CD4-positive, alpha-beta memory T cell (primary cell): Measurements from ENCODE around the gene NPC2. TPM values are rescaled to one million over a fixed set of nuclear protein-coding genes. Genes with fewer than 3 reads are reported as not detected.

Source experiments
- CTCF ChIA-PET: fragments of 350-600 bp; sonication (Branson Sonifier 250); formaldehyde crosslinking; loops from one replicate; lab custom pipeline; 2021; ENCODE audit warnings: inconsistent platforms; ENCODE audit not compliant: partially characterized antibody; lab: Charles Lee
- POLR2A ChIA-PET: fragments of 350-600 bp; sonication (Branson Sonifier 250); formaldehyde crosslinking; loops from one replicate; lab custom pipeline; 2021; ENCODE audit not compliant: partially characterized antibody; lab: Charles Lee
- DNase-seq, 5 donors: peaks; one replicate each; pipeline versions ENCODE4 v3.0.0 to v3.0.0-alpha.2; 2020 to 2022; ENCODE audit warnings: mixed read lengths in 1 of 5
- H3K27ac ChIP-seq: one replicate; pipeline ENCODE4 v1.7.0; 2013; ENCODE audit warnings: low read depth, low read length
- H3K27me3 ChIP-seq: 2 replicates; pipeline ENCODE4 v1.7.0; 2013; ENCODE audit warnings: mild to moderate bottlenecking, low read length, moderate library complexity; ENCODE audit not compliant: insufficient read depth
- H3K36me3 ChIP-seq: 2 replicates; pipeline ENCODE4 v1.7.0; 2013; ENCODE audit warnings: mild to moderate bottlenecking, low read length, moderate library complexity; ENCODE audit not compliant: insufficient read depth
- H3K4me1 ChIP-seq: 2 replicates; pipeline ENCODE4 v1.7.0; 2013; ENCODE audit warnings: mild to moderate bottlenecking, low read length, moderate library complexity; ENCODE audit not compliant: insufficient read depth
- H3K4me3 ChIP-seq, 2 donors: one replicate each; pipeline ENCODE4 v1.7.0; 2013; ENCODE audit warnings: low read length in 2 of 2, mild to moderate bottlenecking in 1 of 2
- H3K9me3 ChIP-seq, 2 donors: one replicate each; pipeline ENCODE4 v1.7.0; 2013; ENCODE audit warnings: low read length in 2 of 2, control low read depth in 1 of 2; ENCODE audit not compliant: control insufficient read depth in 1 of 2
- H3K27ac Mint-ChIP-seq, 7 donors: one replicate each; pipeline ENCODE4 v1.8.0; 2020 to 2021; ENCODE audit warnings: mixed read lengths in 7 of 7, mild to moderate bottlenecking in 6 of 7, inconsistent platforms in 3 of 7, moderate library complexity in 3 of 7
- H3K27me3 Mint-ChIP-seq, 2 donors: one replicate each; pipeline ENCODE4 v1.8.0; 2020 to 2021; ENCODE audit warnings: mixed read lengths in 2 of 2
- H3K36me3 Mint-ChIP-seq, 2 donors: one replicate each; pipeline ENCODE4 v1.8.0; 2020 to 2021; ENCODE audit warnings: mixed read lengths in 2 of 2, inconsistent platforms in 1 of 2, mild to moderate bottlenecking in 1 of 2
- H3K4me1 Mint-ChIP-seq, 4 donors: one replicate each; pipeline ENCODE4 v1.8.0; 2020 to 2021; ENCODE audit warnings: mixed read lengths in 4 of 4, mild to moderate bottlenecking in 1 of 4
- H3K4me3 Mint-ChIP-seq, 8 donors: one replicate each; pipeline ENCODE4 v1.8.0; 2020 to 2021; ENCODE audit warnings: mixed read lengths in 8 of 8, mild to moderate bottlenecking in 7 of 8, moderate library complexity in 6 of 8, inconsistent platforms in 3 of 8
- H3K9me3 Mint-ChIP-seq, 8 donors: one replicate each; pipeline ENCODE4 v1.8.0; 2020 to 2021; ENCODE audit warnings: mixed read lengths in 8 of 8, mild to moderate bottlenecking in 5 of 8, inconsistent platforms in 3 of 8, moderate library complexity in 1 of 8
- intact Hi-C: fragments of 100-400 bp; cut with micrococcal nuclease; formaldehyde crosslinking; loops from one replicate; pipeline ENCODE4 v1.15.1; 2023
- polyA plus RNA-seq, 2 donors: library from polyadenylated mRNA; unstranded; fragments of 300-500 nt; fragmentation: Illumina TruSeq; gene quantifications; one replicate each; pipeline ENCODE4 v1.2.3, GENCODE V29; 2021
- total RNA-seq, 2 experiments: library from RNA; stranded (reverse); gene quantifications; one replicate each; pipeline ENCODE4 v1.2.3, GENCODE V29; 2021

NPC2 gene
- total and polyA plus RNA-seq, 4 experiments from 2014 or later: 50.9 to 89.9 (median 68.8) TPM

- no peaks in the 10 kb centered on the region for H3K9me3 Mint-ChIP-seq
Measured at GRCh38 chr14:74482571-74482970, 10.5 kb downstream of the NPC2 start.

GRCh38 chr14:74480046-74480445, 13.1 kb downstream of the NPC2 start:
- Mint-ChIP-seq H3K27ac (no peak overlapping the region), H3K36me3 (peaks cover 43 to 57% of the 10 kb centered on the region in 2 donors), H3K9me3 (no peaks in the 10 kb centered on the region), H3K4me1 (no peaks in the 10 kb centered on the region), H3K4me3 (peak overlapping the region in 1 of 8 donors; percentile 54), H3K27me3 (no peaks in the 10 kb centered on the region)
- Histone ChIP-seq H3K4me3 (no peak overlapping the region), H3K27ac (no peak overlapping the region), H3K4me1 (no peaks in the 10 kb centered on the region), H3K9me3 (no peaks in the 10 kb centered on the region), H3K36me3 (peaks cover 17% of the 10 kb centered on the region), H3K27me3 (no peaks in the 10 kb centered on the region)
- intact Hi-C loops: no loop called here
- POLR2A ChIA-PET: no interaction called here
- CTCF ChIA-PET: interaction anchor here (0.6 to 2.1 kb wide), 3 partner anchors 10 to 160 kb away, joined by 3 to 9 read pairs (median 3); no protein-coding TSS in a partner anchor
- DNase-seq: no peak

More at GRCh38 chr14:74482571-74482970, 10.5 kb downstream of the NPC2 start:
- H3K36me3 ChIP-seq: peaks cover 17% of the 10 kb centered on the region
- peaks cover 45 to 46% of the 10 kb centered on the region in 2 donors for H3K36me3 Mint-ChIP-seq
- ChIA-PET CTCF (interaction anchor here (1.2 kb wide), 1 partner anchor 10 kb away, joined by 5 read pairs; the partner anchor contains the start of genes ISCA2 and NPC2), POLR2A (no interaction called here)
- no peak for DNase-seq
- no peak overlapping the region for H3K27ac Mint-ChIP-seq
- H3K27ac ChIP-seq: no peak overlapping the region
- intact Hi-C loops: no loop called here
- H3K4me3 Mint-ChIP-seq: no peak overlapping the region
- no peaks in the 10 kb centered on the region for H3K4me1 Mint-ChIP-seq
- no peaks in the 10 kb centered on the region for H3K9me3 ChIP-seq
- H3K4me3 ChIP-seq: no peak overlapping the region
- H3K27me3 Mint-ChIP-seq: no peaks in the 10 kb centered on the region
- H3K4me1 ChIP-seq: no peaks in the 10 kb centered on the region
- no peaks in the 10 kb centered on the region for H3K27me3 ChIP-seq

GRCh38 chr14:74478996-74479635, 14.0 kb downstream of the NPC2 start:
- Mint-ChIP-seq H3K36me3 (peaks cover 37 to 58% of the 10 kb centered on the region in 2 donors), H3K4me1 (no peaks in the 10 kb centered on the region), H3K27me3 (no peaks in the 10 kb centered on the region), H3K27ac (no peak overlapping the region), H3K9me3 (no peaks in the 10 kb centered on the region), H3K4me3 (no peak overlapping the region)
- Histone ChIP-seq H3K27me3 (no peaks in the 10 kb centered on the region), H3K27ac (no peak overlapping the region), H3K4me1 (no peaks in the 10 kb centered on the region), H3K9me3 (no peaks in the 10 kb centered on the region), H3K36me3 (peaks cover 14% of the 10 kb centered on the region), H3K4me3 (no peak overlapping the region)
- no peak for DNase-seq
- ChIA-PET POLR2A (no interaction called here), CTCF (interaction anchor here (0.6 to 2.1 kb wide), 3 partner anchors 15 to 159 kb away, joined by 3 to 9 read pairs (median 3); no protein-coding TSS in a partner anchor)
- intact Hi-C loops: loop anchor here (1.0 kb wide), 1 partner anchor 117 kb away; no protein-coding TSS in a partner anchor

- H3K4me3 ChIP-seq: no peak overlapping the region
- H3K27me3 Mint-ChIP-seq: no peaks in the 10 kb centered on the region
- no peak overlapping the region for H3K27ac Mint-ChIP-seq
- no peak overlapping the region for H3K27ac ChIP-seq
- ChIA-PET POLR2A (no interaction called here), CTCF (no interaction called here)
- H3K36me3 ChIP-seq: peaks cover 6% of the 10 kb centered on the region
- no peaks in the 10 kb centered on the region for H3K27me3 ChIP-seq
- peaks cover 0 to 2% (median 0%) of the 10 kb centered on the region in 8 donors for H3K9me3 Mint-ChIP-seq
- DNase-seq: no peak
- intact Hi-C loops: no loop called here
- H3K4me3 Mint-ChIP-seq: no peak overlapping the region
- no peaks in the 10 kb centered on the region for H3K4me1 Mint-ChIP-seq
- H3K36me3 Mint-ChIP-seq: peaks cover 25 to 70% of the 10 kb centered on the region in 2 donors
- no peaks in the 10 kb centered on the region for H3K4me1 ChIP-seq
- H3K9me3 ChIP-seq: no peaks in the 10 kb centered on the region
Measured at GRCh38 chr14:74476607-74477006, 16.5 kb downstream of the NPC2 start.

GRCh38 chr14:74476107-74476506, 17.0 kb downstream of the NPC2 start:
- DNase-seq: no peak
- peaks cover 24 to 66% of the 10 kb centered on the region in 2 donors for H3K36me3 Mint-ChIP-seq
- Histone ChIP-seq H3K4me3 (no peak overlapping the region), H3K36me3 (peaks cover 6% of the 10 kb centered on the region), H3K4me1 (no peaks in the 10 kb centered on the region), H3K27me3 (no peaks in the 10 kb centered on the region), H3K27ac (no peak overlapping the region), H3K9me3 (no peaks in the 10 kb centered on the region)
- ChIA-PET POLR2A (no interaction called here), CTCF (no interaction called here)
- intact Hi-C loops: no loop called here
- no peak overlapping the region for H3K4me3 Mint-ChIP-seq
- no peaks in the 10 kb centered on the region for H3K4me1 Mint-ChIP-seq
- H3K27me3 Mint-ChIP-seq: no peaks in the 10 kb centered on the region
- H3K27ac Mint-ChIP-seq: no peak overlapping the region
- peaks cover 0 to 2% (median 0%) of the 10 kb centered on the region in 8 donors for H3K9me3 Mint-ChIP-seq

GRCh38 chr14:74475678-74476077, 17.4 kb downstream of the NPC2 start:
- H3K36me3 ChIP-seq: peaks cover 4% of the 10 kb centered on the region
- no peak overlapping the region for H3K4me3 Mint-ChIP-seq
- ChIA-PET POLR2A (no interaction called here), CTCF (no interaction called here)
- peak overlapping the region in 1 of 7 donors; percentile 16 for H3K27ac Mint-ChIP-seq
- no peaks in the 10 kb centered on the region for H3K4me1 Mint-ChIP-seq
- no peaks in the 10 kb centered on the region for H3K27me3 ChIP-seq
- DNase-seq: no peak
- H3K9me3 ChIP-seq: no peaks in the 10 kb centered on the region
- intact Hi-C loops: no loop called here
- peaks cover 0 to 2% (median 0%) of the 10 kb centered on the region in 8 donors for H3K9me3 Mint-ChIP-seq
- H3K4me3 ChIP-seq: no peak overlapping the region
- no peaks in the 10 kb centered on the region for H3K4me1 ChIP-seq
- no peak overlapping the region for H3K27ac ChIP-seq
- peaks cover 21 to 62% of the 10 kb centered on the region in 2 donors for H3K36me3 Mint-ChIP-seq
- no peaks in the 10 kb centered on the region for H3K27me3 Mint-ChIP-seq

- H3K4me1 Mint-ChIP-seq: no peaks in the 10 kb centered on the region
- H3K27ac Mint-ChIP-seq: no peak overlapping the region
- peaks cover 8 to 51% of the 10 kb centered on the region in 2 donors for H3K36me3 Mint-ChIP-seq
- Histone ChIP-seq H3K9me3 (no peaks in the 10 kb centered on the region), H3K27ac (no peak overlapping the region), H3K4me1 (no peaks in the 10 kb centered on the region), H3K27me3 (no peaks in the 10 kb centered on the region), H3K36me3 (no peaks in the 10 kb centered on the region), H3K4me3 (no peak overlapping the region)
- POLR2A ChIA-PET: no interaction called here
- DNase-seq: no peak
- intact Hi-C loops: no loop called here
- CTCF ChIA-PET: no interaction called here
- H3K9me3 Mint-ChIP-seq: peaks cover 0 to 2% (median 0%) of the 10 kb centered on the region in 8 donors
- no peaks in the 10 kb centered on the region for H3K27me3 Mint-ChIP-seq
- H3K4me3 Mint-ChIP-seq: no peak overlapping the region
Measured at GRCh38 chr14:74474376-74474775, 18.7 kb downstream of the NPC2 start.
